ENCODE results near the gene KIF3B. TPM values are rescaled to one million over a fixed set of nuclear protein-coding genes. Genes with fewer than 3 reads are reported as not detected.
A peak's percentile ranks its signal among the peaks of the same experiment; 100 is the strongest.
"Not testable (repeated sequence)": the region's sequence is repeated elsewhere in the genome, so short reads cannot be mapped to it uniquely, and the experiment has no call there.

KIF3B gene
- total RNA-seq, 1 donor from 2014 or later = 60.9 TPM

GRCh38 chr20:32248043-32248442 is 29.4 kb upstream of the KIF3B start:
- no peak for DNase-seq (ENCODE audit: low read depth)

GRCh38 chr20:32249030-32249738 is 28.3 kb upstream of the KIF3B start:
- DNase-seq (ENCODE audit: low read depth) = no peak

GRCh38 chr20:32251470-32251869 is 26.0 kb upstream of the KIF3B start:
- DNase-seq (ENCODE audit: low read depth) = no peak

- no peak for DNase-seq (ENCODE audit: low read depth)
Observed at GRCh38 chr20:32252189-32252588, 25.3 kb upstream of the KIF3B start.

- not testable (repeated sequence) for DNase-seq (ENCODE audit: low read depth)
Observed at GRCh38 chr20:32260973-32261372, 16.5 kb upstream of the KIF3B start.

- DNase-seq (ENCODE audit: low read depth) = no peak
Observed at GRCh38 chr20:32261644-32262043, 15.8 kb upstream of the KIF3B start.

GRCh38 chr20:32263398-32263954 is 14.0 kb upstream of the KIF3B start:
- no peak for DNase-seq (ENCODE audit: low read depth)

GRCh38 chr20:32271620-32272019 is 5.8 kb upstream of the KIF3B start:
- no peak for DNase-seq (ENCODE audit: low read depth)

- no peak for DNase-seq (ENCODE audit: low read depth)
Observed at GRCh38 chr20:32274359-32274758, 3.1 kb upstream of the KIF3B start.

GRCh38 chr20:32275163-32275562 is 2.3 kb upstream of the KIF3B start:
- not testable (repeated sequence) for DNase-seq (ENCODE audit: low read depth)

- no peak for DNase-seq (ENCODE audit: low read depth)
Observed at GRCh38 chr20:32278199-32278643, 770 bp downstream of the KIF3B start.

- no peak for DNase-seq (ENCODE audit: low read depth)
Observed at GRCh38 chr20:32281711-32282110, 4.3 kb downstream of the KIF3B start.

- DNase-seq (ENCODE audit: low read depth) = no peak
Observed at GRCh38 chr20:32282461-32282860, 5.0 kb downstream of the KIF3B start.

GRCh38 chr20:32285082-32285620 is 7.7 kb downstream of the KIF3B start:
- no peak for DNase-seq (ENCODE audit: low read depth)

- no peak for DNase-seq (ENCODE audit: low read depth)
Observed at GRCh38 chr20:32285621-32286371, 8.3 kb downstream of the KIF3B start.

- no peak for DNase-seq (ENCODE audit: low read depth)
Observed at GRCh38 chr20:32287231-32287638, 9.8 kb downstream of the KIF3B start.

GRCh38 chr20:32288225-32288849 is 10.9 kb downstream of the KIF3B start:
- DNase-seq (ENCODE audit: low read depth) = no peak

GRCh38 chr20:32289299-32289660 is 11.8 kb downstream of the KIF3B start:
- DNase-seq (ENCODE audit: low read depth) = not testable (repeated sequence)

GRCh38 chr20:32289661-32290431 is 12.4 kb downstream of the KIF3B start:
- DNase-seq (ENCODE audit: low read depth) = peak; percentile 79

GRCh38 chr20:32291166-32291565 is 13.7 kb downstream of the KIF3B start:
- no peak for DNase-seq (ENCODE audit: low read depth)

GRCh38 chr20:32292548-32292947 is 15.1 kb downstream of the KIF3B start:
- DNase-seq (ENCODE audit: low read depth) = no peak
